ENCODE measurements around the gene C1QTNF1.

GRCh38 chr17:79092567-79092966 lies 68.6 kb downstream of the C1QTNF1 start:
- no peak for TF ChIP-seq CTCF (IDR thresholded peaks at IDR 0.05)
- no peak for TF ChIP-seq POLR2A (IDR thresholded peaks at IDR 0.05)

Data from suprapubic skin (tissue), 3 donors.